HG02571 (cell line): ENCODE results near the gene IL36G.

Source experiments
- ATAC-seq: cut with Tn5 transposase; IDR thresholded peaks from one replicate; pipeline ENCODE4 v1.9.1; 2021; ENCODE audit warnings: mild to moderate bottlenecking, moderate library complexity; ENCODE audit not compliant: unreplicated experiment

The IL36G gene

GRCh38 chr2:113015655-113016054, 37.8 kb downstream of the IL36G start:
- no peak for ATAC-seq

GRCh38 chr2:113018509-113018908, 40.7 kb downstream of the IL36G start:
- ATAC-seq = no peak

GRCh38 chr2:113021312-113021711, 43.5 kb downstream of the IL36G start:
- no peak for ATAC-seq

GRCh38 chr2:113024764-113025163, 47.0 kb downstream of the IL36G start:
- ATAC-seq = no peak

GRCh38 chr2:113025737-113026136, 47.9 kb downstream of the IL36G start:
- ATAC-seq = no peak

- ATAC-seq = no peak
These were observed 49.9 kb downstream of the IL36G start for GRCh38 chr2:113027691-113028090.

GRCh38 chr2:113028112-113028511, 50.3 kb downstream of the IL36G start:
- no peak for ATAC-seq

GRCh38 chr2:113032737-113033136, 54.9 kb downstream of the IL36G start:
- no peak for ATAC-seq

GRCh38 chr2:113034016-113034415, 56.2 kb downstream of the IL36G start:
- ATAC-seq = no peak
